Sigmoid colon (tissue), 4 donors: ENCODE data around the gene DPP6.

Source experiments
- CTCF ChIP-seq, 4 experiments: fragments of 450-650 bp in 3 of 4; fragments of 200-600 bp in 1 of 4; IDR thresholded peaks; one replicate each; pipeline ENCODE4 v1.5.1; 2016 to 2019; ENCODE audit warnings: antibody characterized with exemption in 4 of 4, mild to moderate bottlenecking in 3 of 4, moderate library complexity in 2 of 4
- EP300 ChIP-seq, 4 donors: sonication (generic); formaldehyde crosslinking; IDR thresholded peaks; one replicate each; pipeline ENCODE4 v1.6.1; 2017; ENCODE audit warnings: antibody characterized with exemption in 4 of 4
- POLR2A ChIP-seq, 2 donors: fragments of 450-650 bp; IDR thresholded peaks; one replicate each; pipeline ENCODE4 v1.6.1; 2016; ENCODE audit warnings: antibody characterized with exemption in 2 of 2, mild to moderate bottlenecking in 2 of 2, moderate library complexity in 2 of 2
- POLR2AphosphoS5 ChIP-seq, 4 donors: sonication (generic); formaldehyde crosslinking; IDR thresholded peaks; one replicate each; pipeline ENCODE4 v1.6.1; 2017; ENCODE audit warnings: antibody characterized with exemption in 4 of 4

DNA sequence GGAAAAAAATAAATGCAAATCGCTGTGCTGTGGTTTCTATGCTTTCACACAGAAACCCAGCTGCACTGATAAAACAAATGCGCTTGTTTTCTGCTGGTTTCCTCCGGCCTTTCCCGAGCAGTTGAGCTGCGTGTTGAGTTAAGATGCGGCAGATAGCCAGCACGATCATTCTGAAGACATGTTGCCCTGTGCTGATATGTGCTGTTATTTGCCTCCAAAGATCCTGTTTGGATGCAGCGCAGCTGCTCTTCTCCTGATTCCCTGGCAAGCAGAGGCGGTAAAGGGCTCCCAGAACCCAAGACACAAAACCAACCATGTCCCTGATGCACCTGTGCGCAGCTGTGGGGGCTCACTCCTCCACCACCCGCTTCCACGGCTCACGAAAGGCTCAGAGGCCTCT lies 725.3 kb downstream of the DPP6 start:
- TF ChIP-seq CTCF (IDR thresholded peaks at IDR 0.05): no peak
- no peak for TF ChIP-seq EP300 (IDR thresholded peaks at IDR 0.05)
- TF ChIP-seq POLR2AphosphoS5 (IDR thresholded peaks at IDR 0.05): no peak
- no peak for TF ChIP-seq POLR2A (IDR thresholded peaks at IDR 0.05)
